HEK293 (cell line): Measurements from ENCODE around the gene SLC17A5.
"Not testable (repeated sequence)": the region's sequence is repeated elsewhere in the genome, so short reads cannot be mapped to it uniquely, and the experiment has no call there.

Experiments used
- CTCF ChIA-PET: fragments of 350-600 bp; formaldehyde crosslinking; extraction: SDS; loops from one replicate; lab custom pipeline; 2021; ENCODE audit warnings: antibody characterized with exemption; lab: Yijun Ruan, JAX
- POLR2A ChIA-PET: fragments of 300-600 bp; formaldehyde crosslinking; extraction: SDS; loops from one replicate; lab custom pipeline; 2020; ENCODE audit warnings: antibody characterized with exemption, inconsistent platforms; lab: Yijun Ruan, JAX
- H3K27ac ChIP-seq: fragments of 200-500 bp; sonication (Bioruptor generic); 2 replicates; pipeline ENCODE4 v1.5.1; 2014; ENCODE audit warnings: low read depth, low read length, control low read depth, inconsistent platforms; ENCODE audit errors: extremely low read depth
- H3K36me3 ChIP-seq, 2 experiments: fragments of 200-500 bp in 1 of 2; sonication (Bioruptor generic) in 1 of 2; 1 replicate in 1 of 2; 2 replicates in 1 of 2; pipeline ENCODE4 v1.5.1; 2014 to 2017; ENCODE audit warnings: inconsistent platforms in 2 of 2, low read length in 2 of 2; ENCODE audit not compliant: control insufficient read depth in 2 of 2, insufficient read depth in 1 of 2
- H3K4me1 ChIP-seq: fragments of 200-500 bp; sonication (Bioruptor generic); 2 replicates; pipeline ENCODE4 v1.5.1; 2014; ENCODE audit warnings: mild to moderate bottlenecking, low read length, inconsistent platforms; ENCODE audit not compliant: control insufficient read depth, insufficient read depth
- H3K4me3 ChIP-seq: 2 replicates; pipeline ENCODE4 v1.5.1; 2011; ENCODE audit warnings: low read depth, mild to moderate bottlenecking, control low read depth, low read length, moderate library complexity
- H3K9me3 ChIP-seq: fragments of 200-500 bp; sonication (Bioruptor generic); 2 replicates; pipeline ENCODE4 v1.5.1; 2014; ENCODE audit warnings: low read depth, low read length, inconsistent platforms; ENCODE audit not compliant: control insufficient read depth, insufficient read depth
- FEZF1 ChIP-seq: fragments of 450-650 bp; formaldehyde crosslinking; IDR thresholded peaks from 2 replicates; pipeline ENCODE4 v1.5.1; 2016; ENCODE audit warnings: missing biosample characterization, missing genetic modification characterization
- KLF9 ChIP-seq: fragments of 450-650 bp; formaldehyde crosslinking; IDR thresholded peaks from 2 replicates; pipeline ENCODE4 v1.5.1; 2016; ENCODE audit warnings: missing biosample characterization, missing genetic modification characterization, low read depth
- ZEB2 ChIP-seq: fragments of 450-650 bp; formaldehyde crosslinking; IDR thresholded peaks from 2 replicates; pipeline ENCODE4 v1.5.1; 2016; ENCODE audit warnings: missing biosample characterization, missing genetic modification characterization
- ZFHX2 ChIP-seq: fragments of 450-650 bp; formaldehyde crosslinking; conservative IDR thresholded peaks from 2 replicates; pipeline ENCODE4 v1.5.1; 2016; ENCODE audit warnings: missing biosample characterization, missing genetic modification characterization
- ZFP69B ChIP-seq: fragments of 450-650 bp; formaldehyde crosslinking; IDR thresholded peaks from 2 replicates; pipeline ENCODE4 v1.5.1; 2016; ENCODE audit warnings: missing biosample characterization, missing genetic modification characterization
- ZNF146 ChIP-seq: fragments of 450-650 bp; formaldehyde crosslinking; IDR thresholded peaks from 2 replicates; pipeline ENCODE4 v1.5.1; 2016; ENCODE audit warnings: missing biosample characterization, missing genetic modification characterization
- ZNF184 ChIP-seq: fragments of 450-650 bp; IDR thresholded peaks from 2 replicates; pipeline ENCODE4 v1.5.1; 2018; ENCODE audit warnings: missing biosample characterization, mild to moderate bottlenecking, missing genetic modification characterization
- ZNF280C ChIP-seq: fragments of 450-650 bp; formaldehyde crosslinking; IDR thresholded peaks from 2 replicates; pipeline ENCODE4 v1.5.1; 2016; ENCODE audit warnings: missing biosample characterization, missing genetic modification characterization
- ZNF324 ChIP-seq: fragments of 450-650 bp; formaldehyde crosslinking; IDR thresholded peaks from 2 replicates; pipeline ENCODE4 v1.5.1; 2016; ENCODE audit warnings: missing biosample characterization, missing genetic modification characterization
- ZNF501 ChIP-seq: fragments of 450-650 bp; formaldehyde crosslinking; IDR thresholded peaks from 2 replicates; pipeline ENCODE4 v1.5.1; 2016; ENCODE audit warnings: missing biosample characterization, missing genetic modification characterization
- ZNF654 ChIP-seq: fragments of 450-650 bp; formaldehyde crosslinking; IDR thresholded peaks from 2 replicates; pipeline ENCODE4 v1.5.1; 2016; ENCODE audit warnings: low read depth, missing biosample characterization, missing genetic modification characterization
- ZNF692 ChIP-seq: fragments of 450-650 bp; formaldehyde crosslinking; IDR thresholded peaks from 2 replicates; pipeline ENCODE4 v1.5.1; 2016; ENCODE audit warnings: missing biosample characterization, missing genetic modification characterization
- TF ChIP-seq, protein P1 (sequence below): fragments of 450-650 bp; formaldehyde crosslinking; IDR thresholded peaks from 2 replicates; pipeline ENCODE4 v1.5.1; 2017; ENCODE audit warnings: missing biosample characterization, missing genetic modification characterization
- TF ChIP-seq, protein P2 (sequence below): fragments of 450-650 bp; formaldehyde crosslinking; IDR thresholded peaks from 2 replicates; pipeline ENCODE4 v1.5.1; 2016; ENCODE audit warnings: missing biosample characterization, missing genetic modification characterization
- TF ChIP-seq, protein P3 (sequence below): fragments of 450-650 bp; IDR thresholded peaks from 2 replicates; pipeline ENCODE4 v1.5.1; 2018; ENCODE audit warnings: missing biosample characterization, missing genetic modification characterization
- TF ChIP-seq, protein P4 (sequence below): IDR thresholded peaks from 2 replicates; pipeline ENCODE4 v1.6.1; 2011; ENCODE audit warnings: mild to moderate bottlenecking, low read depth, low read length, borderline replicate concordance
- TF ChIP-seq, protein P5 (sequence below): fragments of 450-650 bp; formaldehyde crosslinking; IDR thresholded peaks from 2 replicates; pipeline ENCODE4 v1.5.1; 2016; ENCODE audit warnings: missing biosample characterization, missing genetic modification characterization

Gene SLC17A5

DNA sequence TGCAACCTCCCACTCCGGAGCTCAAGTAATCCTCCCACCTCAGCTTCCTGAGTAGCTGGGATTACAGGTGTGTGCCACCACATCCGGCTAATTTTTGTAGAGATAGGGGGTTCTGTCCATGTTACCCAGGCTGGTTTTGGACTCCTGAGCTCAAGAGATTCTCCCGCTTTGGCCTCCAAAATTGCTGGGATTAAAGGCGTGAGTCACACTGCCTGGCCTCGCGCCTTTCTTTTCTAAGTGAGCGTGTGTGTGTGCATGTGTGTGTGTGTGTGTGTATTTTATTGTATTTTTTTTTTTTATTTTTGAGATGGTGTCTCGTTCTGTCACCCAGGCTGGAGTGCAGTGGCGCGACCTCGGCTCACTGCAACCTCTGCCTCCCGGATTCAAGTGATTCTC, 94.4 kb downstream of the SLC17A5 start:
- H3K36me3 ChIP-seq, H3K4me3 ChIP-seq, H3K4me1 ChIP-seq, H3K9me3 ChIP-seq, H3K27ac ChIP-seq: not testable (repeated sequence)
- TF ChIP-seq, protein P1, sequence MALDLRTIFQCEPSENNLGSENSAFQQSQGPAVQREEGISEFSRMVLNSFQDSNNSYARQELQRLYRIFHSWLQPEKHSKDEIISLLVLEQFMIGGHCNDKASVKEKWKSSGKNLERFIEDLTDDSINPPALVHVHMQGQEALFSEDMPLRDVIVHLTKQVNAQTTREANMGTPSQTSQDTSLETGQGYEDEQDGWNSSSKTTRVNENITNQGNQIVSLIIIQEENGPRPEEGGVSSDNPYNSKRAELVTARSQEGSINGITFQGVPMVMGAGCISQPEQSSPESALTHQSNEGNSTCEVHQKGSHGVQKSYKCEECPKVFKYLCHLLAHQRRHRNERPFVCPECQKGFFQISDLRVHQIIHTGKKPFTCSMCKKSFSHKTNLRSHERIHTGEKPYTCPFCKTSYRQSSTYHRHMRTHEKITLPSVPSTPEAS (tag by site-specific recombination), result peak; percentile 46
- CTCF ChIA-PET, result interaction anchor here (1.5 to 1.8 kb wide), 2 partner anchors 11 to 21 kb away, joined by 4 read pairs; no protein-coding TSS in a partner anchor
- POLR2A ChIA-PET, result interaction anchor here (2.6 kb wide), 1 partner anchor 39 kb away, joined by 13 read pairs; the partner anchor contains the start of gene EEF1A1

DNA sequence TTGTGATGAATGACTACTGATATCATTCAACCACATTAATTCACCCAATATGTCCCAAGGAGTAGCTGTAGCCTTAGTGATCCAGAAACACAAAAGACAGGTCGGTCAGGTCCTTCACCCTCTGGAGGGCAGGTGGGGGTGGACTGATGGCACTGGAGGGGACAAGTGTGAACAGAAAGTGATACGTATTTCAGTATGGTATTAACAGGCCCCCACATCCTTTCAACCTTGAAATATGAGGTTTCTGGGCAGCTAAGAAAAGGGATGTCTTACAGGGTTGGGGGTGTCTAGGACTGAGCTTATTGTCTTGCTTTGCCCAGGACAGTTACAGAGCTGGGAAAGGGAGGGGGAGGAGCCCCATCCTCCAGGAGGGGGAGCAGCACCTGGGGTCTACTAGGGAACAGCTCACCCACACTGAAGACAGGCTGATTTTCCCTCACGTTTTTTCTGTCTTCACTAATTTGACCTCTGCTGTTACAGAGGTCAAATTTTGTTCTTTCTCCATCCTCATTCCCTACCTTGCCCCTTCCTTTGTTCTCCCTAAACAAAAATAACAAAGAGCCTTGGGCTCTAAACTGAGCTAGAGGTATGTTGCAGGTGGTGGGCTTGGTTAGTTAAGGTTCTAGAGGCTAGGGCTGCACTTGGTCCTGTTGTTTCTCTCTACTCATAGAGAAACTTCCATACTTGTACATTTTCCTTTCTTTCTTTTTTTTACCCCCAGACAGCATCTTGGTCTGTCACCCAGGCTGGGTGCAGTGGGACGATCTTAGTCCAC, 95.0 kb downstream of the SLC17A5 start:
- POLR2A ChIA-PET, result interaction anchor here (2.6 kb wide), 1 partner anchor 38 kb away, joined by 13 read pairs; the partner anchor contains the start of gene EEF1A1
- Histone ChIP-seq H3K4me1 (no peaks in the 10 kb centered on the region), H3K9me3 (no peaks in the 10 kb centered on the region), H3K27ac (no peak overlapping the region), H3K36me3 (no peaks in the 10 kb centered on the region), H3K4me3 (no peak overlapping the region)
- TF ChIP-seq ZNF692 (no peak), ZEB2 (tag by site-specific recombination) (no peak), KLF9 (tag by site-specific recombination) (no peak)
- TF ChIP-seq, protein P2, sequence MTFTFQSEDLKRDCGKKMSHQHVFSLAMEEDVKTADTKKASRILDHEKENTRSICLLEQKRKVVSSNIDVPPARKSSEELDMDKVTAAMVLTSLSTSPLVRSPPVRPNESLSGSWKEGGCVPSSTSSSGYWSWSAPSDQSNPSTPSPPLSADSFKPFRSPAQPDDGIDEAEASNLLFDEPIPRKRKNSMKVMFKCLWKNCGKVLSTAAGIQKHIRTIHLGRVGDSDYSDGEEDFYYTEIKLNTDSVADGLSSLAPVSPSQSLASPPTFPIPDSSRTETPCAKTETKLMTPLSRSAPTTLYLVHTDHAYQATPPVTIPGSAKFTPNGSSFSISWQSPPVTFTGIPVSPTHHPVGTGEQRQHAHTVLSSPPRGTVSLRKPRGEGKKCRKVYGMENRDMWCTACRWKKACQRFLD, result no peak
- CTCF ChIA-PET, result interaction anchor here (0.7 to 1.8 kb wide), 4 partner anchors 10 to 21 kb away, joined by 3 to 4 read pairs (median 4); no protein-coding TSS in a partner anchor

GRCh38 chr6:73556836-73557235, 97.0 kb downstream of the SLC17A5 start:
- Histone ChIP-seq H3K36me3 (no peaks in the 10 kb centered on the region), H3K4me3 (no peak overlapping the region), H3K4me1 (no peaks in the 10 kb centered on the region), H3K27ac (no peak overlapping the region), H3K9me3 (no peaks in the 10 kb centered on the region)
- CTCF ChIA-PET, result interaction anchor here (1.1 kb wide), 1 partner anchor 8 kb away, joined by 9 read pairs; no protein-coding TSS in a partner anchor
- POLR2A ChIA-PET, result interaction anchor here (0.9 to 2.6 kb wide), 2 partner anchors 9 to 36 kb away, joined by 5 to 13 read pairs; partner anchors contain the start of gene EEF1A1
- no peak for TF ChIP-seq ZNF324 (tag by site-specific recombination)
- TF ChIP-seq ZNF692, result no peak
- no peak for TF ChIP-seq ZFHX2
- TF ChIP-seq, protein P3, sequence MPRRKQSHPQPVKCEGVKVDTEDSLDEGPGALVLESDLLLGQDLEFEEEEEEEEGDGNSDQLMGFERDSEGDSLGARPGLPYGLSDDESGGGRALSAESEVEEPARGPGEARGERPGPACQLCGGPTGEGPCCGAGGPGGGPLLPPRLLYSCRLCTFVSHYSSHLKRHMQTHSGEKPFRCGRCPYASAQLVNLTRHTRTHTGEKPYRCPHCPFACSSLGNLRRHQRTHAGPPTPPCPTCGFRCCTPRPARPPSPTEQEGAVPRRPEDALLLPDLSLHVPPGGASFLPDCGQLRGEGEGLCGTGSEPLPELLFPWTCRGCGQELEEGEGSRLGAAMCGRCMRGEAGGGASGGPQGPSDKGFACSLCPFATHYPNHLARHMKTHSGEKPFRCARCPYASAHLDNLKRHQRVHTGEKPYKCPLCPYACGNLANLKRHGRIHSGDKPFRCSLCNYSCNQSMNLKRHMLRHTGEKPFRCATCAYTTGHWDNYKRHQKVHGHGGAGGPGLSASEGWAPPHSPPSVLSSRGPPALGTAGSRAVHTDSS, result no peak
- no peak for TF ChIP-seq ZNF184 (tag by site-specific recombination)
- no peak for TF ChIP-seq ZFP69B (tag by site-specific recombination)
- no peak for TF ChIP-seq ZNF280C (tag by site-specific recombination)
- TF ChIP-seq, protein P4, sequence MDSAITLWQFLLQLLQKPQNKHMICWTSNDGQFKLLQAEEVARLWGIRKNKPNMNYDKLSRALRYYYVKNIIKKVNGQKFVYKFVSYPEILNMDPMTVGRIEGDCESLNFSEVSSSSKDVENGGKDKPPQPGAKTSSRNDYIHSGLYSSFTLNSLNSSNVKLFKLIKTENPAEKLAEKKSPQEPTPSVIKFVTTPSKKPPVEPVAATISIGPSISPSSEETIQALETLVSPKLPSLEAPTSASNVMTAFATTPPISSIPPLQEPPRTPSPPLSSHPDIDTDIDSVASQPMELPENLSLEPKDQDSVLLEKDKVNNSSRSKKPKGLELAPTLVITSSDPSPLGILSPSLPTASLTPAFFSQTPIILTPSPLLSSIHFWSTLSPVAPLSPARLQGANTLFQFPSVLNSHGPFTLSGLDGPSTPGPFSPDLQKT, result no peak
- TF ChIP-seq ZNF501, result no peak
- TF ChIP-seq FEZF1, result no peak
- TF ChIP-seq, protein P5, sequence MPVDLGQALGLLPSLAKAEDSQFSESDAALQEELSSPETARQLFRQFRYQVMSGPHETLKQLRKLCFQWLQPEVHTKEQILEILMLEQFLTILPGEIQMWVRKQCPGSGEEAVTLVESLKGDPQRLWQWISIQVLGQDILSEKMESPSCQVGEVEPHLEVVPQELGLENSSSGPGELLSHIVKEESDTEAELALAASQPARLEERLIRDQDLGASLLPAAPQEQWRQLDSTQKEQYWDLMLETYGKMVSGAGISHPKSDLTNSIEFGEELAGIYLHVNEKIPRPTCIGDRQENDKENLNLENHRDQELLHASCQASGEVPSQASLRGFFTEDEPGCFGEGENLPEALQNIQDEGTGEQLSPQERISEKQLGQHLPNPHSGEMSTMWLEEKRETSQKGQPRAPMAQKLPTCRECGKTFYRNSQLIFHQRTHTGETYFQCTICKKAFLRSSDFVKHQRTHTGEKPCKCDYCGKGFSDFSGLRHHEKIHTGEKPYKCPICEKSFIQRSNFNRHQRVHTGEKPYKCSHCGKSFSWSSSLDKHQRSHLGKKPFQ, result no peak
- no peak for TF ChIP-seq ZNF146
- TF ChIP-seq ZNF654 (tag by site-specific recombination), result no peak
